ENCODE measurements around the gene ZNF566. TPM values are rescaled to one million over a fixed set of nuclear protein-coding genes. Genes with fewer than 3 reads are reported as not detected.

ZNF566 gene
- total RNA-seq, 3 donors from 2014 or later (not counting 1 experiment from before 2014, with no cell fraction given): 7.9 to 16.0 (median 12.4) TPM

- no peaks in the 10 kb centered on the region for H3K4me1 Mint-ChIP-seq
- WGBS (ENCODE audit: insufficient coverage): 100% methylated on average over 2 of the region's 5 CpGs
- no peak overlapping the region for H3K4me3 Mint-ChIP-seq
- peaks cover 28% of the 10 kb centered on the region for H3K36me3 ChIP-seq (ENCODE audit: control insufficient read depth, insufficient read depth, low read length)
- intact Hi-C loops (cut with micrococcal nuclease): no loop called here
- H3K27ac ChIP-seq (ENCODE audit: low read length): no peak overlapping the region
- no peaks in the 10 kb centered on the region for H3K4me1 ChIP-seq (ENCODE audit: control insufficient read depth, insufficient read depth, low read length)
- no peaks in the 10 kb centered on the region for H3K27me3 Mint-ChIP-seq (ENCODE audit: low read depth in 2 of 2)
- no peak overlapping the region for H3K4me3 ChIP-seq (ENCODE audit: low read length)
- no peak overlapping the region for H3K27ac Mint-ChIP-seq
- no peak for TF ChIP-seq CTCF (IDR thresholded peaks at IDR 0.05)
- ATAC-seq: no peak
- H3K9me3 ChIP-seq (ENCODE audit: control insufficient read depth, insufficient read depth, low read length): peaks cover 49% of the 10 kb centered on the region
- no peak for DNase-seq
- no peaks in the 10 kb centered on the region for H3K27me3 ChIP-seq (ENCODE audit: control insufficient read depth, insufficient read depth, low read length)
- peaks cover 51% of the 10 kb centered on the region for H3K36me3 Mint-ChIP-seq
- H3K9me3 Mint-ChIP-seq: peaks cover 7 to 26% of the 10 kb centered on the region in 2 donors
Observed at GRCh38 chr19:36449059-36449670, 40.2 kb downstream of the ZNF566 start.

GRCh38 chr19:36441339-36441738, 48.0 kb downstream of the ZNF566 start:
- Mint-ChIP-seq H3K27me3 (ENCODE audit: low read depth in 2 of 2) (no peaks in the 10 kb centered on the region), H3K27ac (no peak overlapping the region), H3K9me3 (peaks cover 11 to 17% of the 10 kb centered on the region in 2 donors), H3K4me3 (no peak overlapping the region), H3K4me1 (no peaks in the 10 kb centered on the region), H3K36me3 (peaks cover 26% of the 10 kb centered on the region)
- 38% methylated on average over 1 of the region's 1 CpG for WGBS (ENCODE audit: insufficient coverage)
- DNase-seq (no peak), ATAC-seq (no peak)
- no peaks in the 10 kb centered on the region for H3K36me3 ChIP-seq (ENCODE audit: control insufficient read depth, insufficient read depth, low read length)
- intact Hi-C loops (cut with micrococcal nuclease): no loop called here
- no peak overlapping the region for H3K27ac ChIP-seq (ENCODE audit: low read length)
- peaks cover 34% of the 10 kb centered on the region for H3K9me3 ChIP-seq (ENCODE audit: control insufficient read depth, insufficient read depth, low read length)
- H3K4me1 ChIP-seq (ENCODE audit: control insufficient read depth, insufficient read depth, low read length): no peaks in the 10 kb centered on the region
- H3K27me3 ChIP-seq (ENCODE audit: control insufficient read depth, insufficient read depth, low read length): no peaks in the 10 kb centered on the region
- H3K4me3 ChIP-seq (ENCODE audit: low read length): no peak overlapping the region
- TF ChIP-seq CTCF (IDR thresholded peaks at IDR 0.05): no peak

- WGBS (ENCODE audit: insufficient coverage): no CpG with 5 or more reads among the region's 2 CpGs
- no peak overlapping the region for H3K27ac Mint-ChIP-seq
- peaks cover 6% of the 10 kb centered on the region for H3K36me3 Mint-ChIP-seq
- peaks cover 9 to 15% of the 10 kb centered on the region in 2 donors for H3K9me3 Mint-ChIP-seq
- no peak overlapping the region for H3K4me3 Mint-ChIP-seq
- intact Hi-C loops (cut with micrococcal nuclease): no loop called here
- Histone ChIP-seq H3K27ac (ENCODE audit: low read length) (no peak overlapping the region), H3K4me3 (ENCODE audit: low read length) (no peak overlapping the region), H3K4me1 (ENCODE audit: control insufficient read depth, insufficient read depth, low read length) (no peaks in the 10 kb centered on the region), H3K27me3 (ENCODE audit: control insufficient read depth, insufficient read depth, low read length) (no peaks in the 10 kb centered on the region), H3K36me3 (ENCODE audit: control insufficient read depth, insufficient read depth, low read length) (no peaks in the 10 kb centered on the region), H3K9me3 (ENCODE audit: control insufficient read depth, insufficient read depth, low read length) (peaks cover 4% of the 10 kb centered on the region)
- no peaks in the 10 kb centered on the region for H3K4me1 Mint-ChIP-seq
- H3K27me3 Mint-ChIP-seq (ENCODE audit: low read depth in 2 of 2): no peaks in the 10 kb centered on the region
- no peak for TF ChIP-seq CTCF (IDR thresholded peaks at IDR 0.05)
- DNase-seq (no peak), ATAC-seq (no peak)
Observed at GRCh38 chr19:36436531-36436930, 52.8 kb downstream of the ZNF566 start.

- no peak overlapping the region for H3K27ac Mint-ChIP-seq
- DNase-seq (no peak), ATAC-seq (no peak)
- H3K36me3 Mint-ChIP-seq: no peaks in the 10 kb centered on the region
- H3K4me1 Mint-ChIP-seq: peaks cover 1 to 2% of the 10 kb centered on the region in 2 donors
- no peak for TF ChIP-seq CTCF (IDR thresholded peaks at IDR 0.05)
- H3K4me3 Mint-ChIP-seq: no peak overlapping the region
- H3K27ac ChIP-seq (ENCODE audit: low read length): no peak overlapping the region
- H3K9me3 Mint-ChIP-seq: peaks cover 0 to 3% of the 10 kb centered on the region in 2 donors
- WGBS (ENCODE audit: insufficient coverage): 100% methylated on average over 1 of the region's 4 CpGs
- peaks cover 7% of the 10 kb centered on the region for H3K27me3 ChIP-seq (ENCODE audit: control insufficient read depth, insufficient read depth, low read length)
- H3K27me3 Mint-ChIP-seq (ENCODE audit: low read depth in 2 of 2): peaks cover 21 to 26% of the 10 kb centered on the region in 2 donors
- intact Hi-C loops (cut with micrococcal nuclease): no loop called here
- peaks cover under 1% of the 10 kb centered on the region for H3K4me1 ChIP-seq (ENCODE audit: control insufficient read depth, insufficient read depth, low read length)
- no peaks in the 10 kb centered on the region for H3K36me3 ChIP-seq (ENCODE audit: control insufficient read depth, insufficient read depth, low read length)
- H3K9me3 ChIP-seq (ENCODE audit: control insufficient read depth, insufficient read depth, low read length): peaks cover 8% of the 10 kb centered on the region
- H3K4me3 ChIP-seq (ENCODE audit: low read length): no peak overlapping the region
Observed at GRCh38 chr19:36423925-36424324, 65.4 kb downstream of the ZNF566 start.
